Caco-2 (cell line): Measurements from ENCODE around the gene HLX. TPM values are rescaled to one million over a fixed set of nuclear protein-coding genes. Genes with fewer than 3 reads are reported as not detected.

Experiments used
- BruUV-seq: library from RNA; stranded (reverse); fragments of 400-500 nt; replicated peaks from 2 replicates; lab custom pipeline; 2021; lab: Mats Ljungman, UMichigan
- CTCF ChIA-PET: fragments of 300-600 bp; sonication (Branson Sonifier 250); formaldehyde crosslinking; loops from one replicate; lab custom pipeline; 2022; ENCODE audit warnings: antibody characterized with exemption; lab: Charles Lee
- POLR2A ChIA-PET: fragments of 300-600 bp; sonication (Branson Sonifier 250); formaldehyde crosslinking; loops from one replicate; lab custom pipeline; 2022; ENCODE audit warnings: antibody characterized with exemption; lab: Charles Lee
- DNase-seq, 2 experiments: peaks; one replicate each; pipeline versions ENCODE4 v3.0.0 to v3.0.0-alpha.2; 2020 to 2022
- H3K27me3 ChIP-seq: replicated peaks from 2 replicates; pipeline ENCODE4 v1.6.0; 2011; ENCODE audit warnings: low read length; ENCODE audit not compliant: control insufficient read depth, insufficient read depth
- H3K36me3 ChIP-seq: 2 replicates; pipeline ENCODE4 v1.5.1; 2011; ENCODE audit warnings: low read length; ENCODE audit not compliant: control insufficient read depth, insufficient read depth
- H3K4me1 ChIP-seq: fragments of 250-450 bp; sonication (Bioruptor Pico); 2 replicates; pipeline ENCODE4 v1.5.1; 2020; ENCODE audit warnings: mild to moderate bottlenecking
- H3K4me3 ChIP-seq: 2 replicates; pipeline ENCODE4 v1.5.1; 2011; ENCODE audit warnings: low read depth, mild to moderate bottlenecking, control low read depth, low read length
- H3K9me3 ChIP-seq: fragments of 250-450 bp; sonication (Bioruptor Pico); 2 replicates; pipeline ENCODE4 v1.5.1; 2020; ENCODE audit warnings: mild to moderate bottlenecking, moderate library complexity
- H3K27ac Mint-ChIP-seq: one replicate; pipeline ENCODE4 v1.8.0; 2022; ENCODE audit warnings: mixed read lengths; ENCODE audit not compliant: unreplicated experiment
- H3K27me3 Mint-ChIP-seq: one replicate; pipeline ENCODE4 v1.8.0; 2022; ENCODE audit warnings: mixed read lengths; ENCODE audit not compliant: insufficient read depth, unreplicated experiment
- H3K36me3 Mint-ChIP-seq: one replicate; pipeline ENCODE4 v1.8.0; 2022; ENCODE audit warnings: mild to moderate bottlenecking, mixed read lengths; ENCODE audit not compliant: insufficient read depth, unreplicated experiment
- H3K4me1 Mint-ChIP-seq: one replicate; pipeline ENCODE4 v1.8.0; 2022; ENCODE audit warnings: low read depth, mixed read lengths; ENCODE audit not compliant: unreplicated experiment
- H3K4me3 Mint-ChIP-seq: one replicate; pipeline ENCODE4 v1.8.0; 2022; ENCODE audit warnings: mild to moderate bottlenecking, moderate library complexity, mixed read lengths; ENCODE audit not compliant: unreplicated experiment
- H3K9me3 Mint-ChIP-seq: one replicate; pipeline ENCODE4 v1.8.0; 2022; ENCODE audit warnings: mixed read lengths; ENCODE audit not compliant: unreplicated experiment
- intact Hi-C: fragments of 100-400 bp; cut with micrococcal nuclease; formaldehyde crosslinking; loops from one replicate; pipeline ENCODE4 v1.10.0; 2022; ENCODE audit not compliant: unreplicated experiment
- total RNA-seq: library from RNA; stranded (reverse); gene quantifications from 2 replicates; pipeline ENCODE4 v1.2.3, GENCODE V29; 2022
- TF ChIP-seq, protein P1 (sequence below), 2 experiments: fragments of 200-600 bp in 1 of 2; IDR thresholded peaks; 1 replicate in 1 of 2; 2 replicates in 1 of 2; pipeline versions ENCODE4 v1.5.1 to v1.8.0; 2011 to 2022; ENCODE audit warnings: antibody characterized with exemption in 1 of 2, control low read depth in 1 of 2, inconsistent platforms in 1 of 2, low read depth in 1 of 2, low read length in 1 of 2, mild to moderate bottlenecking in 1 of 2, moderate library complexity in 1 of 2; ENCODE audit not compliant: insufficient read depth in 1 of 2, severe bottlenecking in 1 of 2, unreplicated experiment in 1 of 2

The HLX gene
- total RNA-seq, 1 experiment from 2014 or later, result not detected

DNA sequence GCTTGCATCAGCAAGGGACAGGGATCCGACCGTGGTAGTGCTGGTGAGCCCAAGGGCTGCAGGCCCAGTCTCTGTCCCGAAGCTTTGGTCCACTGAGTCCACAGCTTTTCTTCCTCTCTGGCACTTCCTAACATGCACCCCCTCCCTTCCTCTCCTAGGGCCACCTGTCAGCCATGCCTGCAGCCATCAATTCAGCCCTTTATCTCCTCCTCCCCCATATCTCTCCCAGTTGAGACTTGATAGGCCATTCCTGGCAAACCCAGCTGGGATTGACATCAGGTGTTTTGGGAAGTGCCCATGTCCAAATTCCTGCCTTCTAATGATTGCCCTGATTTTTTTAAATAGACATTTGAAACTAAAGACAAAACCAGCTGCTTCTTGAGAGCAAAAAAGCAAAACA, 25.6 kb downstream of the HLX start:
- no peaks in the 10 kb centered on the region for H3K9me3 Mint-ChIP-seq
- H3K9me3 ChIP-seq, result no peaks in the 10 kb centered on the region

DNA sequence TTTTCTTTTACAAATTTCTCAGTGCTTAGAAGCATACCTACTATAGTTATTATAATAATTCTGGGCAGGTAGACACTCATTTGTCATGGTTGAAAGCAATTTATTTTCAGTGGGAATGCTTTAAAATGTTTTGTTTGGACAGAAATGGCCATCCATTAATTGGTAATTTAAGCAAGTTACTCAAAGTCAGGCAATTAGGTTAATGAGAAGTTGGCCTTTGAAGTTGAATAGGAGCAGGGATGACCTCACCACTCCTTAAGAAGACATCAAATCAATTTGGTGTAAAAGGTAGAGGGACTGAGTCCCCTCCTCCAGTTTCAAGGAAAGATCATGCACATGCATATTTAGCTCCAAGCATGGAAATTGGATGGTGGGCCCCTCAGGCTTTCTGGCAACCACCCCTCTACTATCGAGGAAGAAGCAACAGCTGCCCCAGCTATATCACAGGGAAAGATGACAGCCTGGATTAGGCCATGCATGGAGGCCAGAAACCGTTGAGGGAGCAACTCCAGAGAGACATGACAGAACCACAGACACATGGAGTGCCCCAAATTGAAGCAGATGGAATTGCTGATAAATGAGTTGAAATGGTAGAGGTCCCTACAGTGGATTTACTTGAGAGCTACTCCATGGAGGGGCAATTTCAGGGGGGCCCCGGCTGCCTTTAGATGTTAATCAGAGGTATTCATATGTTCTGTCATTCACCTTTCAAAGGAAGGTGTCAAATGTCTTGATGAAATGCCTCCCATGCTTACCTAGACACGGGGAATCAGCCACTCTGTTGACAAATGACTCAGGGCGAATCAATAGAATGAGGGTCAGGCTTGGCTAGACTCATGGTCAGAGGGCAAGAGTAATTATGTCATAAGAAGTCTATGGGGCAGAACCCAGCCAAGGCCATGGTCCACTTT, 26.7 kb downstream of the HLX start:
- H3K27ac Mint-ChIP-seq, result no peak overlapping the region
- TF ChIP-seq, protein P1, sequence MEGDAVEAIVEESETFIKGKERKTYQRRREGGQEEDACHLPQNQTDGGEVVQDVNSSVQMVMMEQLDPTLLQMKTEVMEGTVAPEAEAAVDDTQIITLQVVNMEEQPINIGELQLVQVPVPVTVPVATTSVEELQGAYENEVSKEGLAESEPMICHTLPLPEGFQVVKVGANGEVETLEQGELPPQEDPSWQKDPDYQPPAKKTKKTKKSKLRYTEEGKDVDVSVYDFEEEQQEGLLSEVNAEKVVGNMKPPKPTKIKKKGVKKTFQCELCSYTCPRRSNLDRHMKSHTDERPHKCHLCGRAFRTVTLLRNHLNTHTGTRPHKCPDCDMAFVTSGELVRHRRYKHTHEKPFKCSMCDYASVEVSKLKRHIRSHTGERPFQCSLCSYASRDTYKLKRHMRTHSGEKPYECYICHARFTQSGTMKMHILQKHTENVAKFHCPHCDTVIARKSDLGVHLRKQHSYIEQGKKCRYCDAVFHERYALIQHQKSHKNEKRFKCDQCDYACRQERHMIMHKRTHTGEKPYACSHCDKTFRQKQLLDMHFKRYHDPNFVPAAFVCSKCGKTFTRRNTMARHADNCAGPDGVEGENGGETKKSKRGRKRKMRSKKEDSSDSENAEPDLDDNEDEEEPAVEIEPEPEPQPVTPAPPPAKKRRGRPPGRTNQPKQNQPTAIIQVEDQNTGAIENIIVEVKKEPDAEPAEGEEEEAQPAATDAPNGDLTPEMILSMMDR (IDR thresholded peaks at IDR 0.05; ENCODE audit: insufficient read depth in 1 of 2, low read depth in 1 of 2, low read length in 1 of 2, severe bottlenecking in 1 of 2, unreplicated experiment in 1 of 2), result no peak
- H3K27me3 ChIP-seq, result no peaks in the 10 kb centered on the region; the same call in 1 of the 2 replicates
- H3K4me3 Mint-ChIP-seq, result no peak overlapping the region
- no peak overlapping the region for H3K4me3 ChIP-seq
- no TSS peak for BruUV-seq
- no peaks in the 10 kb centered on the region for H3K36me3 Mint-ChIP-seq
- H3K4me1 Mint-ChIP-seq, result no peaks in the 10 kb centered on the region
- ChIA-PET CTCF (no interaction called here), POLR2A (no interaction called here)
- peaks cover 13% of the 10 kb centered on the region for H3K27me3 Mint-ChIP-seq
- H3K9me3 ChIP-seq, result no peaks in the 10 kb centered on the region
- intact Hi-C loops, result no loop called here
- no peaks in the 10 kb centered on the region for H3K36me3 ChIP-seq
- H3K9me3 Mint-ChIP-seq, result no peaks in the 10 kb centered on the region
- no peaks in the 10 kb centered on the region for H3K4me1 ChIP-seq
- DNase-seq, result no peak

More for the DNA sequence above, 25.6 kb downstream of the HLX start:
- DNase-seq, result no peak
- Mint-ChIP-seq H3K27ac (no peak overlapping the region), H3K4me3 (no peak overlapping the region), H3K27me3 (peaks cover 17% of the 10 kb centered on the region), H3K36me3 (no peaks in the 10 kb centered on the region), H3K4me1 (no peaks in the 10 kb centered on the region)
- ChIA-PET CTCF (no interaction called here), POLR2A (no interaction called here)
- Histone ChIP-seq H3K27me3 (no peaks in the 10 kb centered on the region; the same call in 1 of the 2 replicates), H3K4me1 (no peaks in the 10 kb centered on the region), H3K36me3 (no peaks in the 10 kb centered on the region), H3K4me3 (no peak overlapping the region)
- BruUV-seq, result no TSS peak
- TF ChIP-seq, protein P1 (IDR thresholded peaks at IDR 0.05; ENCODE audit: insufficient read depth in 1 of 2, low read depth in 1 of 2, low read length in 1 of 2, severe bottlenecking in 1 of 2, unreplicated experiment in 1 of 2), result no peak
- intact Hi-C loops, result no loop called here

DNA sequence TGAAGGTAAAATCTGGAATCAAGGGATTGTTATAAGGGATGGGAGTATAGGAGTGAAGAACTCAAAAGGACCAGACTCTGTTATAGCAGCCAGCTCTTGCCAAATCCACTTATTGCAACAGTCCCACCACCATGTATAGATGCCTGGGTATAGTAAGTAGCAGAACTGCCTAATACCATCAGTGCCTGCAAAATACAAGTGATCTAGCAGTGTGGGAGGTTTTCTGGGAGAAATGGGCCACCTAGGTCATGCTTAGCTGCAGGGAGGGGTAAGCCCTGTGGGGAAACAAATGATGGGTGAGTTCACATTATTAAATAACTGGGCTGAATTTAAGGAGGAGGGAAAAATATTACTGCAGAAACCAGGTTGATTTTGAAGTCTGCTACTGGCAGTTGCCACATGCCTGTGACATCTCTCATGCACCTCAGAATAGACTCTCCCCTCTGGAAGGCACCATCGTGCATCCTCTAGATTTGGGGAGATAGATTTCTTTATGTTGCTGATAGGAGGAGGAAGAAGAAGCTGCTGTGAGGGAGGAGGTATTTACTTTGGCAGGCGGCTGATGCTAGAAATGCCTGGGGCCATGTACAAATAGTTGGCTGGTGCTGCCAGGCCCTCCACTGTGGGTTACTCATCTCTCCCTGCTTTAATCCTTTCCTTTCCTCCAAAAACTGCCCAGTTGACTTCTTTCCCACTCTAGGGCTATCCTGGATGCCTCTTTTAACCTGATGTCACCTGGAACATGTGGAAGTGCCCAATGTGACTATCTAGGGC, 27.5 kb downstream of the HLX start:
- Histone ChIP-seq H3K27me3 (no peaks in the 10 kb centered on the region; the same call in 1 of the 2 replicates), H3K4me3 (no peak overlapping the region), H3K9me3 (no peaks in the 10 kb centered on the region), H3K36me3 (no peaks in the 10 kb centered on the region), H3K4me1 (no peaks in the 10 kb centered on the region)
- Mint-ChIP-seq H3K4me3 (no peak overlapping the region), H3K9me3 (no peaks in the 10 kb centered on the region), H3K4me1 (no peaks in the 10 kb centered on the region), H3K27me3 (peaks cover 13% of the 10 kb centered on the region), H3K27ac (no peak overlapping the region), H3K36me3 (no peaks in the 10 kb centered on the region)
- TF ChIP-seq, protein P1 (IDR thresholded peaks at IDR 0.05; ENCODE audit: insufficient read depth in 1 of 2, low read depth in 1 of 2, low read length in 1 of 2, severe bottlenecking in 1 of 2, unreplicated experiment in 1 of 2), result no peak
- ChIA-PET CTCF (no interaction called here), POLR2A (no interaction called here)
- no peak for DNase-seq
- intact Hi-C loops, result no loop called here
- BruUV-seq, result no TSS peak
